Right atrium auricular region (tissue), 2 donors: ENCODE measurements around the gene ZNF691. TPM values are rescaled to one million over a fixed set of nuclear protein-coding genes. Genes with fewer than 3 reads are reported as not detected.

Source experiments
- DNase-seq: peaks from one replicate; pipeline ENCODE4 v3.0.0-alpha.2; 2019; ENCODE audit warnings: low spot score
- H3K27ac ChIP-seq, 2 donors: fragments of 200-600 bp; sonication (generic); 1 replicate in 1 of 2; 2 replicates in 1 of 2; pipeline ENCODE4 v1.5.1; 2016 to 2019
- H3K27me3 ChIP-seq, 2 donors: fragments of 200-600 bp; sonication (generic); one replicate each; pipeline versions ENCODE4 v1.5.1 to v1.6.0; 2017 to 2019
- H3K36me3 ChIP-seq: fragments of 200-600 bp; sonication (generic); one replicate; pipeline ENCODE4 v1.5.1; 2016
- H3K4me1 ChIP-seq, 2 donors: fragments of 200-600 bp; sonication (generic); one replicate each; pipeline versions ENCODE4 v1.5.1 to v1.6.0; 2017 to 2019
- H3K4me3 ChIP-seq, 2 donors: fragments of 200-600 bp; sonication (generic); 1 replicate in 1 of 2; 2 replicates in 1 of 2; pipeline ENCODE4 v1.5.1; 2017 to 2019; ENCODE audit warnings: mild to moderate bottlenecking in 1 of 2, moderate library complexity in 1 of 2
- H3K9me3 ChIP-seq, 2 donors: fragments of 200-600 bp; sonication (generic); one replicate each; pipeline ENCODE4 v1.5.1; 2019
- total RNA-seq, 2 donors: library from RNA; depleted of rRNA; stranded (reverse); fragments of >200 nt; gene quantifications; one replicate each; pipeline ENCODE4 v1.1.0, GENCODE V29; 2016
- TF ChIP-seq, protein P1 (sequence below), 2 donors: fragments of 200-600 bp; sonication (generic); IDR thresholded peaks; one replicate each; pipeline ENCODE4 v1.5.1; 2019; ENCODE audit warnings: antibody characterized with exemption in 2 of 2

The ZNF691 gene
- total RNA-seq, 2 donors from 2014 or later: 10.2 to 11.6 TPM

- H3K9me3 ChIP-seq: no peaks in the 10 kb centered on the region
- H3K27ac ChIP-seq: no peak overlapping the region
Measured at GRCh38 chr1:42834803-42835202, 11.6 kb upstream of the ZNF691 start.

GRCh38 chr1:42835422-42835821, 11.0 kb upstream of the ZNF691 start:
- TF ChIP-seq, protein P1, sequence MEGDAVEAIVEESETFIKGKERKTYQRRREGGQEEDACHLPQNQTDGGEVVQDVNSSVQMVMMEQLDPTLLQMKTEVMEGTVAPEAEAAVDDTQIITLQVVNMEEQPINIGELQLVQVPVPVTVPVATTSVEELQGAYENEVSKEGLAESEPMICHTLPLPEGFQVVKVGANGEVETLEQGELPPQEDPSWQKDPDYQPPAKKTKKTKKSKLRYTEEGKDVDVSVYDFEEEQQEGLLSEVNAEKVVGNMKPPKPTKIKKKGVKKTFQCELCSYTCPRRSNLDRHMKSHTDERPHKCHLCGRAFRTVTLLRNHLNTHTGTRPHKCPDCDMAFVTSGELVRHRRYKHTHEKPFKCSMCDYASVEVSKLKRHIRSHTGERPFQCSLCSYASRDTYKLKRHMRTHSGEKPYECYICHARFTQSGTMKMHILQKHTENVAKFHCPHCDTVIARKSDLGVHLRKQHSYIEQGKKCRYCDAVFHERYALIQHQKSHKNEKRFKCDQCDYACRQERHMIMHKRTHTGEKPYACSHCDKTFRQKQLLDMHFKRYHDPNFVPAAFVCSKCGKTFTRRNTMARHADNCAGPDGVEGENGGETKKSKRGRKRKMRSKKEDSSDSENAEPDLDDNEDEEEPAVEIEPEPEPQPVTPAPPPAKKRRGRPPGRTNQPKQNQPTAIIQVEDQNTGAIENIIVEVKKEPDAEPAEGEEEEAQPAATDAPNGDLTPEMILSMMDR (IDR thresholded peaks at IDR 0.05): no peak
- no peaks in the 10 kb centered on the region for H3K9me3 ChIP-seq
- DNase-seq: no peak
- no peaks in the 10 kb centered on the region for H3K36me3 ChIP-seq
- no peak overlapping the region for H3K27ac ChIP-seq
- no peaks in the 10 kb centered on the region for H3K27me3 ChIP-seq
- H3K4me1 ChIP-seq: no peaks in the 10 kb centered on the region
- no peak overlapping the region for H3K4me3 ChIP-seq

More at GRCh38 chr1:42834803-42835202, 11.6 kb upstream of the ZNF691 start:
- Histone ChIP-seq H3K27me3 (no peaks in the 10 kb centered on the region), H3K4me1 (no peaks in the 10 kb centered on the region), H3K36me3 (no peaks in the 10 kb centered on the region), H3K4me3 (no peak overlapping the region)
- no peak for DNase-seq
- TF ChIP-seq, protein P1 (IDR thresholded peaks at IDR 0.05): no peak

GRCh38 chr1:42837709-42838108, 8.7 kb upstream of the ZNF691 start:
- DNase-seq: no peak
- Histone ChIP-seq H3K4me1 (no peaks in the 10 kb centered on the region), H3K27me3 (no peaks in the 10 kb centered on the region), H3K27ac (no peak overlapping the region), H3K9me3 (no peaks in the 10 kb centered on the region), H3K36me3 (no peaks in the 10 kb centered on the region), H3K4me3 (no peak overlapping the region)
- TF ChIP-seq, protein P1 (IDR thresholded peaks at IDR 0.05): no peak

DNA sequence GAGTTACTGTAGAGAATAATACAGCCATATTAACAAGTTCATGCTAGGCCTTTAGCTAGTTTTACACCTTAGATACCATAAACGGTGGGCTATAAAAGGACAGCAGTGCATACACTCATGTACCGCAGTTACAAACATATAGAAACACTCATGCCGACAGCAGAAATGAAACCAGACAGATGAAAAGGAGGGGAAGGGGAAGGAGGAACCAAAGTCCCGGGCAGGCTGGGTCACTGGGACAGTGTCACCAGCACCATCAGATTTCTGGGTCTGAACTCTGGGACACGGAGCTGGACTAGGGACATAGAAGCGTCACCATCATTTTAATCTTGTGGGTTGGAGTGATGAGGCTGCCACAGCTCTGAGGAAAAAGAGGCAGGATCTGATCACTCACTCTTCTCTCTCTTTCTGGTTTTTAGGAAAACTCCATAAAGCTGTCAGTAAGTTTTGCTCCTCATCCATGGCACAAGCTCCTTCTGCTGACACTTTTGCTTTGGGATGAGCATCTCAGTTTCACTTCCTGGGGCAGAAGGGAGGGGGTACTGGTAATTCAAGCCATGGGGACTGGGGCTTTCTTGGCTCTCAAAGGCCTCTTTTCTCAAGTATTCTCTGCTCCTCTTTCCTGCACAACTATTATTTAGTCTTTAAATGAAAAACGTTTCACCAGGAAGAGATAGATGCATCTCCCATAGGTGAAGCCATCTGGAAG, 7.8 kb upstream of the ZNF691 start:
- H3K36me3 ChIP-seq: no peaks in the 10 kb centered on the region
- TF ChIP-seq, protein P1 (IDR thresholded peaks at IDR 0.05): no peak
- no peaks in the 10 kb centered on the region for H3K4me1 ChIP-seq
- no peaks in the 10 kb centered on the region for H3K27me3 ChIP-seq
- no peaks in the 10 kb centered on the region for H3K9me3 ChIP-seq
- H3K4me3 ChIP-seq: no peak overlapping the region
- no peak for DNase-seq
- no peak overlapping the region for H3K27ac ChIP-seq

DNA sequence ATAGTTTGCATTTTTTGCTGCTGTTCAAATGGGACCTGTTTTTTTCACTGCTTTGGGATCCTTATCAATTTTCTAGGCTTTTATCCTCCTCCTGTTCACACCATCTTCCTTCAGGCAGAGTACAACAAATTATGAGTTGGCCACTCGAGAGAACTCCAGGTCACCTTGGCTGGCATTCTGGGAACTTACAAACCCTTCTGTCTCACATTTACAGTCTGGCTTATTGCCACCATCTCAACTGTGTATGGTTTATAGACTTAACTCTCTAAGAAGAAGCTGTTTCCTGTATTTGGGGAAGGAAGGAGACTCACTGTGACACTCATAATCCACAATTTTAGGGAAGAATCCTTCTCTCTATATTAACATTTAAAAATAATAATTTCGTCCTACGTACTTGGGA, 5.4 kb upstream of the ZNF691 start:
- Histone ChIP-seq H3K9me3 (no peaks in the 10 kb centered on the region), H3K4me1 (peaks cover 0 to 7% of the 10 kb centered on the region in 2 donors), H3K27ac (no peak overlapping the region), H3K4me3 (no peak overlapping the region), H3K36me3 (no peaks in the 10 kb centered on the region), H3K27me3 (no peaks in the 10 kb centered on the region)
- TF ChIP-seq, protein P1 (IDR thresholded peaks at IDR 0.05): no peak
- no peak for DNase-seq
